Uterus (tissue), 3 donors: ENCODE results near the gene C17orf114.

Experiments used
- DNase-seq, 2 donors: peaks; one replicate each; pipeline ENCODE4 v3.0.0-alpha.2; 2019 to 2020
- H3K27ac ChIP-seq, 2 donors: fragments of 200-600 bp; sonication (generic); 1 replicate in 1 of 2; 2 replicates in 1 of 2; pipeline ENCODE4 v1.5.1; 2016 to 2018
- H3K27me3 ChIP-seq, 2 donors: fragments of 200-600 bp; sonication (generic); one replicate each; pipeline ENCODE4 v1.5.1; 2018 to 2019; ENCODE audit warnings: control low read depth in 1 of 2
- H3K36me3 ChIP-seq, 2 donors: fragments of 200-600 bp; sonication (generic); one replicate each; pipeline ENCODE4 v1.5.1; 2019; ENCODE audit warnings: control low read depth in 1 of 2
- H3K4me1 ChIP-seq, 2 donors: fragments of 200-600 bp; sonication (generic); one replicate each; pipeline ENCODE4 v1.5.1; 2018 to 2019; ENCODE audit warnings: control low read depth in 1 of 2
- H3K4me3 ChIP-seq, 2 donors: fragments of 200-600 bp; sonication (generic); 1 replicate in 1 of 2; 2 replicates in 1 of 2; pipeline ENCODE4 v1.5.1; 2018 to 2019; ENCODE audit warnings: mild to moderate bottlenecking in 1 of 2
- H3K9me3 ChIP-seq, 2 donors: fragments of 200-600 bp; sonication (generic); one replicate each; pipeline ENCODE4 v1.5.1; 2019; ENCODE audit warnings: control low read depth in 1 of 2
- POLR2A ChIP-seq, 2 donors: fragments of 450-650 bp; IDR thresholded peaks; one replicate each; pipeline ENCODE4 v1.6.1; 2016; ENCODE audit warnings: antibody characterized with exemption in 2 of 2, mild to moderate bottlenecking in 1 of 2, moderate library complexity in 1 of 2
- intact Hi-C: fragments of 100-400 bp; cut with DNase I; formaldehyde crosslinking; loops from one replicate; pipeline ENCODE4 v1.15.1; 2023; ENCODE audit warnings: low total_unique reads
- TF ChIP-seq, protein P1 (sequence below), 4 experiments: fragments of 200-600 bp in 2 of 4; fragments of 450-650 bp in 2 of 4; sonication (generic) in 2 of 4; IDR thresholded peaks; one replicate each; pipeline ENCODE4 v1.5.1; 2016 to 2019; ENCODE audit warnings: antibody characterized with exemption in 4 of 4, mild to moderate bottlenecking in 2 of 4, moderate library complexity in 1 of 4
- donor health status: DM: yes; HTN: yes; CAD: no.

Gene C17orf114

DNA sequence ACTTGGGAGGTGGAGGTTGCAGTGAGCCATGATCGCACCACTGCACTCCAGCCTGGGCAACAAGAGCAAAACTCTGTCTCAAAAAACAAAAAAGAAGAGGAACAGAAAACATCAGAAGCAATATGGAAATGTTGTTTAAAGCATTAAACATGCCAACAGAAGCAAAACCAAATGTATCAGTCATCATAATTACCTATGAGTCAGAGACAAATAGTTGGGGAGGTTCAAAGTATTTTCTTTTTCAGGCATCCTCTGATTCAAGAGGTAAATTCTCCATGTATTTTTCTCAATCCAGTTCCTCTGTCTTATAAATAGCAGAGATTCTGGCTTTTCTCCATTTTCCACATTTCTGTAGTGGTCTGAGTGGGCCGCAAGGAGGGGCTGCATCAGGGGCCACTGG lies 32.5 kb downstream of the C17orf114 start:
- TF ChIP-seq, protein P1, sequence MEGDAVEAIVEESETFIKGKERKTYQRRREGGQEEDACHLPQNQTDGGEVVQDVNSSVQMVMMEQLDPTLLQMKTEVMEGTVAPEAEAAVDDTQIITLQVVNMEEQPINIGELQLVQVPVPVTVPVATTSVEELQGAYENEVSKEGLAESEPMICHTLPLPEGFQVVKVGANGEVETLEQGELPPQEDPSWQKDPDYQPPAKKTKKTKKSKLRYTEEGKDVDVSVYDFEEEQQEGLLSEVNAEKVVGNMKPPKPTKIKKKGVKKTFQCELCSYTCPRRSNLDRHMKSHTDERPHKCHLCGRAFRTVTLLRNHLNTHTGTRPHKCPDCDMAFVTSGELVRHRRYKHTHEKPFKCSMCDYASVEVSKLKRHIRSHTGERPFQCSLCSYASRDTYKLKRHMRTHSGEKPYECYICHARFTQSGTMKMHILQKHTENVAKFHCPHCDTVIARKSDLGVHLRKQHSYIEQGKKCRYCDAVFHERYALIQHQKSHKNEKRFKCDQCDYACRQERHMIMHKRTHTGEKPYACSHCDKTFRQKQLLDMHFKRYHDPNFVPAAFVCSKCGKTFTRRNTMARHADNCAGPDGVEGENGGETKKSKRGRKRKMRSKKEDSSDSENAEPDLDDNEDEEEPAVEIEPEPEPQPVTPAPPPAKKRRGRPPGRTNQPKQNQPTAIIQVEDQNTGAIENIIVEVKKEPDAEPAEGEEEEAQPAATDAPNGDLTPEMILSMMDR (IDR thresholded peaks at IDR 0.05), result no peak
- no peak for TF ChIP-seq POLR2A (IDR thresholded peaks at IDR 0.05)
- Histone ChIP-seq H3K27me3 (no peaks in the 10 kb centered on the region), H3K4me3 (no peak overlapping the region), H3K36me3 (no peaks in the 10 kb centered on the region), H3K9me3 (no peaks in the 10 kb centered on the region), H3K4me1 (no peaks in the 10 kb centered on the region), H3K27ac (no peak overlapping the region)
- intact Hi-C loops, result no loop called here
- no peak for DNase-seq

DNA sequence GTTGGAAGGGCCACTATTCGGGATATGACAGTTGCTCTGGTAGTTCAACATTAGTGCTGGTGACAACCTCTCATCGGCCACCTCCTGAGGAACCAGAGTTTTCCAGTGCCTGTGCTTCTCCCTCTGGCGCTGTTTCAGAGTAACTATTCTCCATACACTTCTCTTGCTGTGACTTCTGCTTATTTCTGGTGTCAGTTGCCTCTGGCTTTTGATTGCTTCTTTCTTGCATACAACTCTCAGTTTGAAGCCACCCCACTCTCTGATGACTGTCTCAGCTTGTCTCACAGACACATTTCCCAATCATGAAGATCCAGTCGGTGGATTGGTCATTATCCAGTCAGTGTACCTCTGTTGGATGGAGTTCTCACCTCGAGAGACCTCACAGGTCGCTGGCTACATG lies 33.8 kb downstream of the C17orf114 start:
- H3K27ac ChIP-seq, result no peak overlapping the region
- no peaks in the 10 kb centered on the region for H3K27me3 ChIP-seq
- no peaks in the 10 kb centered on the region for H3K36me3 ChIP-seq
- no peak for DNase-seq
- no peak overlapping the region for H3K4me3 ChIP-seq
- H3K4me1 ChIP-seq, result no peaks in the 10 kb centered on the region
- intact Hi-C loops, result no loop called here
- no peaks in the 10 kb centered on the region for H3K9me3 ChIP-seq
- TF ChIP-seq POLR2A (IDR thresholded peaks at IDR 0.05), result no peak
- TF ChIP-seq, protein P1 (IDR thresholded peaks at IDR 0.05), result no peak

DNA sequence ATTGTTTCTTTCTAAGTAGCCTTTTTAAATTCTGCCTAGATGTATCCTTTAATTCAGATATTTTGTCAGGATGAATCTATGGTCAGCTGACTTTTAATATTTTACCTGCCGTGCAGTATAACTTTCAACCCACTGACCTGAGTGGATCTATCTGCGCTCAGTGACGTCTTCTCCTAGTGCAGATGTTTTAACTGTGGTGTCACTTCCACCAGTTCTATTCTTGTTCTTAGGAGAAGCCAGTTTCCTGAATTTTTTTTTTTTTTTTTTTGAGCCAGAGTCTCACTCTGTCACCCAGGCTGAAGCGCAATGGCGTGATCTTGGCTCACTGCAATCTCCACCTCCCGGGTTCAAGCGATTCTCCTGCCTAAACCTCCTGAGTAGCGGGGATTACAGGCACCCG lies 35.4 kb downstream of the C17orf114 start:
- TF ChIP-seq, protein P1 (IDR thresholded peaks at IDR 0.05), result no peak
- no peak for TF ChIP-seq POLR2A (IDR thresholded peaks at IDR 0.05)
- no peak for DNase-seq
- no peak overlapping the region for H3K4me3 ChIP-seq
- H3K4me1 ChIP-seq, result no peaks in the 10 kb centered on the region
- intact Hi-C loops, result no loop called here
- H3K27me3 ChIP-seq, result no peaks in the 10 kb centered on the region
- no peaks in the 10 kb centered on the region for H3K36me3 ChIP-seq
- no peak overlapping the region for H3K27ac ChIP-seq
- H3K9me3 ChIP-seq, result no peaks in the 10 kb centered on the region

DNA sequence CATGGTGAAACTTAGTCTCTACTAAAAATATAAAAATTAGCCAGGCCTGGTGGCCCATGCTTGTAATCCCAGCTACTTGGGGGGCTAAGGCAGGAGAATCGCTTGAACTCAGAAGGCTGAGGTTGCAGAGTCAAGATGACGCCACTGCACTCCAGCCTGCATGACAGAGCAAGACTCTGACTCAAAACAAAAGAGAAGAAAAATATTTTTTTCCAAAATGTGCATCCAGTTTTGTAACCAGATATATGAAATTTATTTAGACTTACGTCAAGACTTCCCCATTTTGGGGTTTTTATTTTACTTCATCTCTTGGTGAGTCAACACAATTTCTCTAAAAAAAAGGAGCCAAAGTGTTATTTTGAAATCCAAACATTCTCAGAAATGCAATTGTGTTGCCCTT lies 35.9 kb downstream of the C17orf114 start:
- intact Hi-C loops, result no loop called here
- H3K9me3 ChIP-seq, result no peaks in the 10 kb centered on the region
- no peak overlapping the region for H3K4me3 ChIP-seq
- no peak overlapping the region for H3K27ac ChIP-seq
- no peaks in the 10 kb centered on the region for H3K4me1 ChIP-seq
- DNase-seq, result no peak
- no peak for TF ChIP-seq POLR2A (IDR thresholded peaks at IDR 0.05)
- TF ChIP-seq, protein P1 (IDR thresholded peaks at IDR 0.05), result no peak
- no peaks in the 10 kb centered on the region for H3K27me3 ChIP-seq
- no peaks in the 10 kb centered on the region for H3K36me3 ChIP-seq

DNA sequence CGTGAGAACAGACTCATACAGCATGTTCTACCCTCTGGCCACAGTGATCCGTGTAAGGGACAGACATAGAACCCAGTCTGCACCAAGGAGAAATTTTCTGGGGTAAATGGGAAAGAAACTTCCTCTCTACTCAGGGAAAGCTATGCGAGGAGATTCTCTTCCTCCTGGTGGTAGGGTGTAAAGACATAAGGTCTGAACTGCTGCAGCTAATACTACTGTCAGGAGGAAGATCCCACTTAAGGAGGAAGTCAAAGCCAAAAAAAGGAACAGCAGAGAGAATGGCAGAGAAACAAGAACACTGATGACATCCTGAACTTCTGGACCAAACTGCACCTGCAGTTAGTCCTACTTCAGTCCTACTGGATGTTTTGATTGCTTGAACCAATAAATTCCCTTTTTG lies 37.5 kb downstream of the C17orf114 start:
- Histone ChIP-seq H3K9me3 (no peaks in the 10 kb centered on the region), H3K27ac (no peak overlapping the region), H3K4me1 (no peaks in the 10 kb centered on the region), H3K4me3 (no peak overlapping the region), H3K36me3 (no peaks in the 10 kb centered on the region), H3K27me3 (no peaks in the 10 kb centered on the region)
- TF ChIP-seq POLR2A (IDR thresholded peaks at IDR 0.05), result no peak
- TF ChIP-seq, protein P1 (IDR thresholded peaks at IDR 0.05), result no peak
- intact Hi-C loops, result no loop called here
- DNase-seq, result no peak
